HUES64 (cell line): ENCODE results near the gene CORIN.
A peak's percentile ranks its signal among the peaks of the same experiment; 100 is the strongest.
"Not testable (repeated sequence)": the region's sequence is repeated elsewhere in the genome, so short reads cannot be mapped to it uniquely, and the experiment has no call there.

Experiments
- H3K27ac ChIP-seq: 2 replicates; pipeline ENCODE4 v1.7.0; 2013; ENCODE audit warnings: low read depth, low read length, inconsistent platforms
- H3K27me3 ChIP-seq: 2 replicates; pipeline ENCODE4 v1.6.1; 2013; ENCODE audit warnings: mild to moderate bottlenecking, low read length; ENCODE audit not compliant: insufficient read depth
- H3K36me3 ChIP-seq: 2 replicates; pipeline ENCODE4 v1.6.1; 2013; ENCODE audit warnings: mild to moderate bottlenecking, low read length; ENCODE audit not compliant: insufficient read depth
- H3K4me1 ChIP-seq: 2 replicates; pipeline ENCODE4 v1.6.1; 2013; ENCODE audit warnings: mild to moderate bottlenecking, low read length, moderate library complexity; ENCODE audit not compliant: insufficient read depth
- H3K4me3 ChIP-seq: 2 replicates; pipeline ENCODE4 v1.5.1; 2013; ENCODE audit warnings: mild to moderate bottlenecking, low read length, moderate library complexity
- H3K9ac ChIP-seq: 2 replicates; pipeline ENCODE4 v1.6.1; 2013; ENCODE audit warnings: mild to moderate bottlenecking, low read depth, low read length
- H3K9me3 ChIP-seq: 2 replicates; pipeline ENCODE4 v1.6.1; 2013; ENCODE audit warnings: low read depth, low read length; ENCODE audit not compliant: insufficient read depth
- WGBS: fragments of 150-250, 120-280 bp; methylation state at CpG from one replicate; pipeline ENCODE4 v1.1.7; 2013; ENCODE audit warnings: missing lambda C conversion rate; 5-methylcytosine and 5-hydroxymethylcytosine counted together

The CORIN gene

DNA sequence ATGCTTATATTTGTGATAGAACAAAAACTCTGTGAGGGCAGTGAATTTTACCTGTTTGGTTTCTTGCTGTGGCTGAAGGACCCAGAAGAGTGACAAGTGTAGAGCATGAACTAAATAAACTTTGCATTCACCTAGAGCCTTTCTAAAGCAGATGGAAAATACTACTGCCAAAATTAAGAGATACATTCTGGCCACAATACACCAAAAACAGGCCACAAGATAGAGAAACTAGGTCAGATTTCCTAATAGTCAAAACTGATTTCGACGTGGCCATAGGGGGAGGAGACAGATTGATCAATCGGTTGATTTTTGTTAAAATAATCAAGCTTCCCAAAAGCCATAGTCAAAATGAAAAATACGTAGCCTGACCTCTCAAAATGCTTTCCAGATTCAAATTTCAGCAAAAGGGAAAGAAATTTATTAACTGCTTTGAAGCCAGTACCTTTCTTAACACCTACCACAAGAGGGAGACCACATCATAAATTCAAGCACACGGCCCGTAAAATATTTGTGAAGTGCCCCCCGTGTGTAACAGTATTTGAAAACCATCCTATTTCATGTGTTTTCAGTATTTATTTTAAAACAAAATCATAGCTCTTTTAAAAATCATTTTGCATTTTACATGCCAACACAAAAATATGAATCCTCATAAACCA is 132.4 kb downstream of the CORIN start:
- Histone ChIP-seq H3K9ac (no peak overlapping the region), H3K27ac (no peak overlapping the region), H3K9me3 (no peaks in the 10 kb centered on the region), H3K27me3 (no peaks in the 10 kb centered on the region), H3K36me3 (no peaks in the 10 kb centered on the region), H3K4me3 (no peak overlapping the region), H3K4me1 (0 out of 2 replicates have a peak, but pooled peaks cover 4% of the 10 kb centered on the region)
- 70% methylated on average over 7 of the region's 7 CpGs for WGBS

GRCh38 chr4:47704693-47705325 is 133.1 kb downstream of the CORIN start:
- no peaks in the 10 kb centered on the region for H3K36me3 ChIP-seq
- 51% methylated on average over 11 of the region's 11 CpGs for WGBS
- no peak overlapping the region for H3K4me3 ChIP-seq
- no peaks in the 10 kb centered on the region for H3K27me3 ChIP-seq
- 0 out of 2 replicates have a peak overlapping the region, but pooled peaks have one; percentile 11 for H3K9ac ChIP-seq
- H3K27ac ChIP-seq = no peak overlapping the region
- 0 out of 2 replicates have a peak, but pooled peaks cover 4% of the 10 kb centered on the region for H3K4me1 ChIP-seq
- H3K9me3 ChIP-seq = no peaks in the 10 kb centered on the region

DNA sequence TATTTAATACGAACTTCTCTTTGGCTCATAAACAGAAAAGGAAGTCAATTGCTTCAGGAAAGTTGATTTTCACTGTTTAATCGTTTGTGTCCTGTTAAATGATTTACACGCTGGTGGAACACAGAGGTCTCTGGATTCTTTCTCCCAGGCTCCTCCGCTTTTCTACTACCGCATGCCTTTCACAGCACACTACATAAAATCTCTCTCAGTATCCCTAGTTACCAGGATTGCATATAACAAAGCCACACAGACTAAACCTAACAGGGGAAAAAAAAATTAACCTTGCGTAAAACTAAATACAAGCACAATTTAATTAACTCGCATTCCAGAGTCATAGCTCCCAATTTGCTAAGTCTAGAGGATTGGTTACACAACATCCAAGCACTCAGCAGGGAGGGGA is 133.9 kb downstream of the CORIN start:
- no peak overlapping the region for H3K27ac ChIP-seq

GRCh38 chr4:47703008-47703407 is 134.9 kb downstream of the CORIN start:
- Histone ChIP-seq H3K9me3 (no peaks in the 10 kb centered on the region), H3K27ac (no peak overlapping the region), H3K4me3 (no peak overlapping the region), H3K4me1 (0 out of 2 replicates have a peak, but pooled peaks cover 4% of the 10 kb centered on the region), H3K27me3 (no peaks in the 10 kb centered on the region), H3K9ac (no peak overlapping the region), H3K36me3 (no peaks in the 10 kb centered on the region)
- WGBS = 69% methylated on average over 5 of the region's 5 CpGs

More for the DNA sequence above, 133.9 kb downstream of the CORIN start:
- H3K9ac ChIP-seq = no peak overlapping the region
- H3K9me3 ChIP-seq = no peaks in the 10 kb centered on the region
- no peaks in the 10 kb centered on the region for H3K36me3 ChIP-seq
- H3K27me3 ChIP-seq = no peaks in the 10 kb centered on the region
- WGBS = 93% methylated on average over 7 of the region's 7 CpGs
- H3K4me1 ChIP-seq = 0 out of 2 replicates have a peak, but pooled peaks cover 4% of the 10 kb centered on the region
- H3K4me3 ChIP-seq = no peak overlapping the region

DNA sequence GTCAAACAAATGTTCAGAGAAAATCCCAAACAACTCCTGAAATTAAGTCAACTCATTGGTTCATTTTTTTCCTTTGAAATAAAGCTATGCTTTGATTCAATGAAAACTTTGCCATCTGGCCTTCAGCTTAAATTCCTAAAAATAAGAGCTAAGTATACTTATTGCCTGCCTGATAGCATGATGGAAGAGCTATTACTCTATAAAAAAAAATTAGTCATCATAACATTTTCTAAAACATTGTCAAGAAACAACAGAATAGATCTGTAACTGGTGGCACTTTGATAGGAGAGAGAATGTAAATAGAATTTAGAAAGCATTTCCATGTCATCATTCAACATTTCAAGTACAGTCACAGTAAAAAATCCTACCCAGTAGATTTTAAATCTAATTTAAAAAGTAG is 136.6 kb downstream of the CORIN start:
- Histone ChIP-seq H3K27ac (no peak overlapping the region), H3K27me3 (no peaks in the 10 kb centered on the region), H3K4me3 (no peak overlapping the region), H3K4me1 (0 out of 2 replicates have a peak, but pooled peaks cover 4% of the 10 kb centered on the region), H3K36me3 (no peaks in the 10 kb centered on the region), H3K9me3 (no peaks in the 10 kb centered on the region), H3K9ac (no peak overlapping the region)

- 97% methylated on average over 3 of the region's 3 CpGs for WGBS
- no peak overlapping the region for H3K4me3 ChIP-seq
- no peak overlapping the region for H3K9ac ChIP-seq
- no peaks in the 10 kb centered on the region for H3K4me1 ChIP-seq
- no peaks in the 10 kb centered on the region for H3K36me3 ChIP-seq
- no peaks in the 10 kb centered on the region for H3K27me3 ChIP-seq
- no peak overlapping the region for H3K27ac ChIP-seq
- no peaks in the 10 kb centered on the region for H3K9me3 ChIP-seq
These were observed 139.0 kb downstream of the CORIN start for GRCh38 chr4:47698837-47699236.

DNA sequence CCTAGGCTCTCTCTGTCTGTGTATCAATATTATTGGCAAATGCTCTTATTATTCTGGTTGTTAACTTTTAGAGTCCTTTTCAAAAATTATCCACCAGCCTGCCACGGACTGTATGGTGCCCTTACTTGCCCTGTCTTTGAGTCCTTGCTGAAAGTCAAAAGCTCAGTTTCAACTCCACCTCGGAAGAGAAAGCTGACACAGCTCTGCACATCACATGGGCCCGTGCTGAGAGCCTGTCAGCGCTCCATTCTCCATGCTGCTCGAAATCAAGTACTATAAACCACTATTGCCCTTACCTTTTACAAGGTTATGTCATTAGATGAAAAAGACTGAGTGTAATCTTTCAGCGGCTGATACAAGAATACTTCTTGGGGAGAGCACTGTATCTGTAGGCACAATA is 141.0 kb downstream of the CORIN start:
- 90% methylated on average over 6 of the region's 6 CpGs for WGBS
- Histone ChIP-seq H3K9me3 (no peaks in the 10 kb centered on the region), H3K4me3 (no peak overlapping the region), H3K36me3 (no peaks in the 10 kb centered on the region), H3K27me3 (no peaks in the 10 kb centered on the region), H3K27ac (no peak overlapping the region), H3K9ac (no peak overlapping the region), H3K4me1 (no peaks in the 10 kb centered on the region)

DNA sequence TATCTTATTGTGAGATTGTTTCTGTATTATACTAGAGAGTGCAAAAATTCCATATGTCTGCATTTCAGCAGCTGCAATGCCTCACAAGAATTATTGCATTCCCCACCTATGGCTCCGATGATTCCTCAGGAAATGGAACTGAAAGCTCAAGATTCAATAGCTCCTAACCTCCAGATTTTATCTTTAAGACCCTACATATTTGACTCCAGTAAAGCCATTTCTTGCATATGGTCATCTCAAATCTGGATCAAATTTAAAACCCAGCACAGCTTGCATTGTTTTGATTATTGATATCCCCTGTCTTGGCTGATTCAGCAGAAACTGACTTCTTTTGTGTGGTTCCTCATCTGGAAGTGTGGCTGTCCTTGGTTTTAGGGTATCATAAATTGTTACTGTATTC is 142.6 kb downstream of the CORIN start:
- Histone ChIP-seq H3K4me3 (no peak overlapping the region), H3K9me3 (no peaks in the 10 kb centered on the region), H3K27me3 (no peaks in the 10 kb centered on the region), H3K9ac (no peak overlapping the region), H3K36me3 (no peaks in the 10 kb centered on the region), H3K27ac (no peak overlapping the region), H3K4me1 (no peaks in the 10 kb centered on the region)
- 91% methylated on average over 1 of the region's 1 CpG for WGBS

DNA sequence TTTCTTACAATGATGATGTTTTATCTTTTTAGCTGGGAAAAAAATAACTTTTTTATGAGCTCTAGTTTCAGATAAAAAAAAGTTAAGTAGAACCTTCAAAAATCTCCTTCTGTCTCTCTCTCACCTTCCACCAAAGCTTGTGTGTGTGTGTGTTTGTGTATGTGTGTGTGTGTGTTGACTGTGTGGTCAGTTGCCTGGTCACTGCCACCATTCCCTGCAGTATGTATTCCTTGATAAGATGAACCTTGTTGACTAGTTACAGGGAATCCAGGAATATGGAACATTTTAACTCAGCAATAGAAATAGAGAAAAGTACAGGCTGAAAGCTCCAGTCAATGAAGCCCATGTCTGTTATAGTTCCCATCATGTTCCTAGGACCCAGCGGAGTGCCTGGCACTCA is 143.5 kb downstream of the CORIN start:
- Histone ChIP-seq H3K36me3 (no peaks in the 10 kb centered on the region), H3K4me3 (no peak overlapping the region), H3K9me3 (no peaks in the 10 kb centered on the region), H3K9ac (no peak overlapping the region), H3K27ac (no peak overlapping the region), H3K27me3 (no peaks in the 10 kb centered on the region), H3K4me1 (no peaks in the 10 kb centered on the region)
- WGBS = 98% methylated on average over 1 of the region's 1 CpG

- Histone ChIP-seq H3K36me3 (no peaks in the 10 kb centered on the region), H3K9ac (no peak overlapping the region), H3K4me1 (no peaks in the 10 kb centered on the region), H3K9me3 (no peaks in the 10 kb centered on the region), H3K27me3 (no peaks in the 10 kb centered on the region), H3K4me3 (no peak overlapping the region), H3K27ac (no peak overlapping the region)
- WGBS = 83% methylated on average over 7 of the region's 7 CpGs
These were observed 145.2 kb downstream of the CORIN start for GRCh38 chr4:47692691-47693090.

GRCh38 chr4:47691757-47692383 is 146.0 kb downstream of the CORIN start:
- not testable (repeated sequence) for H3K36me3 ChIP-seq, H3K4me1 ChIP-seq
- 100% methylated on average over 1 of the region's 1 CpG for WGBS

More at GRCh38 chr4:47691757-47692383, 146.0 kb downstream of the CORIN start:
- H3K4me3 ChIP-seq, H3K9me3 ChIP-seq, H3K9ac ChIP-seq, H3K27me3 ChIP-seq, H3K27ac ChIP-seq: not testable (repeated sequence)
